GM21526 (cell line): Measurements from ENCODE around the gene CCDC146.
"Not testable (repeated sequence)": the region's sequence is repeated elsewhere in the genome, so short reads cannot be mapped to it uniquely, and the experiment has no call there.

Experiments used
- ATAC-seq: cut with Tn5 transposase; IDR thresholded peaks from one replicate; pipeline ENCODE4 v1.9.1; 2021; ENCODE audit warnings: moderate library complexity; ENCODE audit not compliant: unreplicated experiment, low FRiP score

Gene CCDC146

DNA sequence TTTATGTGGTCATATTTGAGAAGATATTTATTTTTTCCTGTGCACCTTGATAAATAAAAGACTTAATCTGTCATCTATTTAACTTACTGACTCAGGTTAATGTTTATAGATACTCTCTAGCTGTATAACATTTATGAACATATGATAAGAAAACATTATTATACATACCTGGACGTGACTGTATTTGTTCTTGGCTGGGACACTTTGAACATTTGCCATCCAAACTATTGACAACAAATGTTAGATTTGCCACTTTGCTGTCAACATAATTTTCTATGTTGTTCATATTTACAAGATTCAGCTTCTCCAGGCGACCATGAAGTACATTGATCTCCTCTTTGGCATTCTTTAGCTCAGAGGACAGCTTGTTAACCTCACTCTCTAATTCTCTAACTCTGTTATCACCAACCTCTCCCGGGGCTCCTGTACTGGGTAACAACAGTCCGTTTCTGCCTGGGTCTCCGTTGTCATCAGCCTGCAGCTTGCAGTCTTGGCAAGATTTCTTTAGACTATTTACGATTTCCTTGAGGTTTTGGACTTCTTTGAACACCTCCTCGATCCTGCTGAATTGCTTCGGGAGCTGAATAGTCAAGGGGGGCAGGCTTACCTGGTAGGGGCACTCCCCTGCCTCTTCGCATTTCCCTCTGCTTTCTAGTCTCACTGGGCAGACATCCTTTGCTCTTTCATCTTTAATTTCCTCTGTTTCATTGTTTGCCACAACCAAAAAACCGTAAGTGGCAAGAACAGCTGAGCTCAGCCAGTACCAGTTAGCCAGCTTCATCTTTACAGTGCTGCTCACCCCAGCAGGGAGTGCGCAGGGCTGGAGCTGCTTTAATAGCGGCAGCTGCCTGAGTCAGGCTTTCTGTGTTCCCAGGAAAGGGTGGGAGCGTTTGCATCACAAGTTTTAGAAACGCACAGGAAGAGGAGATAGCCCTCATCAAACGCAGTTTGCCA, 76.9 kb downstream of the CCDC146 start, which contains the start of gene FGL2:
Gene FGL2, minus strand, starts transcription at position 807 of the 954 bp plus-strand sequence. Its CDS starts 26 bp downstream, at position 781.
- ATAC-seq, result no peak

DNA sequence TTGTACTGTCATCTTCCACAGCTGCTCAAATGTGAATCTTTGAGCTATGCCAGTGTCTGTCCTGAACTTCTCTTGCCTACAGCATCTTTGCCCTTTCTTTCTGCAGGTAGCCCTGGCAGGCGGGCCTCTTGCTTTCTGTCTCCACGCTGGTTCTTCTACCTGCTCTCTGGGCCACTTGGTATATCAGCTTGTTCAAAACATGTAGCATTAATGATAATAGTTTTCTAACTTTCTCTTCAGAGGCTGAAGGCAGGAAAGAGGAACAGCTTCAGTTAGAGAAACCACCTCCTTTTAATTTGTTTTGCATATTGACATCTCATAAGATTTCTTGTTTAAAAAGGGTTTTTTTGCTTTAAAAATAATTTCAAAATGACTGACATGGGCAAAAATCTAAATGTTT, 78.1 kb downstream of the CCDC146 start:
- no peak for ATAC-seq

- ATAC-seq, result peak; percentile 87
Observed at GRCh38 chr7:77202481-77202976, 80.1 kb downstream of the CCDC146 start.

DNA sequence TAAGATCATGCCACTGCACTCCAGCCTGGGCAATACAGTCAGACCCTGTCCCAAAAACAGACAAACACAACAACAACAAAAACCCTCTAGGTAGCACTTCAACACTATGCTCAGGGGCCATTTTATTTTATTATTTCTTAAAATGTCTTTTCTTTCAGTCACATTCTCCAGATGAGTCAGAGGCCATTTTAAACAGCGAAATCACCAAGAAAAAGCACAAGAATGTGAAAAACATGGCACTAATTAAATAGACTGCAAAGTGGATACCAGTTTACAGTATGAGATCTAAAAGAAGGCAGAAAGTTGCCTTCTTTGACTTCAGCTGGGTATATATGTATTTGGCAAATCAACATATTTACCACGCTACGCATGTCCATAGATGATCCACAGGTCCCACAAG, 83.3 kb downstream of the CCDC146 start:
- ATAC-seq, result no peak

DNA sequence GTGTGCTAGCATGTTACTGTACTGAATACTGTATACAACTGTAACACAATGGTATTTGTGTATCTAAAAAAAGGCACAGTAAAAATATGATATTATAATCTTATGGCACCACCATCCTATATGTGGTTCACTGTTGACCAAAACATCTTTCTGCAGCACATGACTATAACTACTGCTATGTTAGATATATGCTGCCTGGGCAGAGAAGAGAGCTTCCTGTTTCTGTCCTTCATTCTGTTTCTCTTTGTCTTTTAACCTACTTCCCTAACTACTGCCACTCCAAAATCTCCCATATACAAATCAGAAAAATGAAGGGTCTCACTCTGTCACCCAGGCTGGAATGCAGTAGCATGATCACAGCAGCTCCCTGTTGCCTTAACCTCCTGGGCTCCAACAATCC, 86.0 kb downstream of the CCDC146 start:
- no peak for ATAC-seq

DNA sequence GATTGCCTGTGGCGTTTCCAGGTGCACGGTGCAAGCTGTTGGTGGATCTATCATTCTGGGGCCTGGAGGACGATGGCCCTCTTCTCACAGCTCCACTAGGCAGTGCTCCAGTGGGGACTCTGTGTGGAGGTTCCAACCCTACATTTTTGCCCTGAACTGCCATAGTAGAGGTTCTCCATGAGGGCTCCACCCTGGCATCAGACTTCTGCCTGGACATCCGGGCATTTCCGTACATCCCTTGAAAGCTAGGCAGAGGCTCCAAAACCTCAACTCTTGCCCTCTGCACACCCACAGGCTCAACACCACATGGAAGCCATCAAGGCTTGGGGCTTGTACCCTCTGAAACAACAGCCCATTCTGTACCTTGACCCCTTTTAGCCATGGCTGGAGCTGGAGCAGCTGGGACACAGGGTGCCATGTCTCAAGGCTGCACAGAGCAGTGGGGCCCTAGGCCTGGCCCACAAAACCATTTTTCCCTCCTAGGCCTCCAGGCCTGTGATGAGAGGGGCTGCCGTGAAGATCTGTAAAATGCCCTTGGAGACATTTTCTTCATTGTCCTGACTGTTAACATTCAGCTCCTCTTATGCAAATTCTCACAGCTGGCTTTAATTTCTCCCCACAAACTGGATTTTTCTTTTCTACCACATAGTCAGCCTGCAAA, 87.2 kb downstream of the CCDC146 start:
- no peak for ATAC-seq

- ATAC-seq, result no peak
Observed at GRCh38 chr7:77216181-77216845, 93.9 kb downstream of the CCDC146 start.

DNA sequence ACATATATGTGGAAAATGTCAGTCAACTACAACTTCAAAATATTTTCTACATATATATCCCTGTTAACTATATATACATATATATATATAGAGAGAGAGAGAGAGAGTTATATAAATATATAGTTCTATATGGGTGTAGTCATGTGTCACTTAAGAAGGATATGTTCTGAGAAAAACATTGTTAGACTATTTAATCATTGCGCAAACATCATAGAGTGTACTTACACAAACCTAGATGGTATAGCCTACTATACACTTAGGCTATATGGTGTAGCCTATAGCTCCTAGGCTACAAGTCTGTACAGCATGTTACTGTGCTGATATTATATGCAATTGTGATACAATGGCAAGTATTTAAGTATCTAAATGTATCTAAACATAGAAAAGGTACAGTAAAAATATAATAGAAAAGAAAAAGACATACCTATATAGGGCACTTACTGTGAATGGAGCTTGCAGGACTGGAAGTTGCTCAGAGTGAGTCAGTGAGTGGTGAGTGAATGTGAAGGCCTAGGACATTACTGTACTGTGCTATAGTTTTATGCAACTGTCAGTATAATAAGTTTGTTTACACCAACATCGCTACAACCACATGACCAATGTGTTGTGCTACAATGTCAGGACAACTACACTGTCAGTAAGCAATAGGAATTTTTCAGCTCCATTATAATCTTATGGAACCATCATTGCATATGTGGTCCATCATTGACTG, 95.2 kb downstream of the CCDC146 start:
- ATAC-seq, result no peak

DNA sequence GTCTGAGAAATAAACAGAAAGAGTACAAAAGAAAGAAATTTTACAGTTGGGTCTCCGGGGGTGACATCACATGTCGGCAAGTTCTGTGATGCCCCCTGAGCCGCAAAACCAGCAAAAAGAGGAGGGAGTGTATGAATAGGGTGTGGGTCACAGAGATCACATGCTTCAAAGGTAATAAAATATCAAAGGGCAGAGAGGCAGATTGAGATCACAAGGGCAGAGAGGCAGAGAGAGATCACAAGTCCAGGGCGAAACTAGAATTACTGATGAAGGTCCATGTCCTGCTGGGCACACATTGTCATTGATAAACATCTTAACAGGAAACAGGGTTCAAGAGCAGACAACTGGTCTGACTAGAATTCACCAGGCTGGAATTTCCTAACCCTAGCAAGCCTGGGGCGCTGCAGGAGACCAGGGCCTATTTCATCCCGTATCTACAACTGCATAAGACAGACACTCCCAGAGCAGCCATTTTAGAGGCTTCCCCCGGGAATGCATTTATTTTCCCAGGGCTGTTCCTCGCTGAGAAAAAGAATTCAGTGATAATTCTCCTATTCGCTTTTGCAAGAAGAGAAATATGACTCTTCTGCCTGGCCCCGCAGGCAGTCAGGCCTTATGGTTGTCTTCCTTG, 97.4 kb downstream of the CCDC146 start:
- not testable (repeated sequence) for ATAC-seq

GRCh38 chr7:77222065-77222464, 99.7 kb downstream of the CCDC146 start:
- no peak for ATAC-seq

GRCh38 chr7:77222819-77223218, 100.4 kb downstream of the CCDC146 start:
- no peak for ATAC-seq

GRCh38 chr7:77223261-77223660, 100.8 kb downstream of the CCDC146 start:
- ATAC-seq, result no peak

DNA sequence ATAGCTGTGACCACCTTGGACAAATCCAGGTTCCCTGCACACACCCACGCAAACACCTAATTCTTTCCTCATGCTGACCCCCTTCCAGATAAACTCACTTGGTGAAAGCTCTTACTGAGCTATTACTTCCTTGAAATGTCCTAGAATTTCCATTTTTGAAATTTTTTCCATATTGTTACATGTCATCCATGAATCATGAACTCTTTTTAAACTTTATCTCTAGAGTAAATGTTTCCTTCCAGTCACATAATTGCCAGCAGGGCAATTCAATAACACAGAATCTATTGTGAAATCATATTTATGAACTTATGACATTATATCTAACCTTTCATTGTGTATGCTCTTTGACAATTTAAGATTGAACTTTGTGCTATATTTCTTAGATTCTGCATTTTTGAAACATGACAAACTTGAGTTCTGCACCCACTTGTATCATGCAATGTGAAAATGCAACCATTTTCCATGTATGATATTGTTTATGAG, 104.0 kb downstream of the CCDC146 start:
- no peak for ATAC-seq

GRCh38 chr7:77228795-77229194, 106.4 kb downstream of the CCDC146 start:
- not testable (repeated sequence) for ATAC-seq

DNA sequence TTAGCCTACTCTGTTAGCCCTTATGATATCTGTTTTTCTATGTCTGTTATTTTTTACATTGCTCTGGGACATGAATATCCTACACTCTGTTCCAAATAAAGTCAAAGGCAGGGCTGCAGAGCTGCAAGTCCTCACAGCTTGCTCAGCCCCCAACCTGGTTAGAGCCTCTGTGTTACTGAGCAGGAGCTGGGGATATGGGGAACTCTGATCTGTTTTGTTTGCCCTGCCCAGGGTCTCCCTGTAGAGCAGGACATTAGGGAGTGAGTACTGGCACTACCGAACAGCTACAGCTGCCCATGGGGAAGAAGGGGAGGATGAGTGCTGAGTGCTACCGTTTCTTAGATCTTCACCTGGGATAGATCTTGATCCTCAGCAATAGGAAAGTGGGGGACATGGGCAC, 110.1 kb downstream of the CCDC146 start:
- no peak for ATAC-seq

DNA sequence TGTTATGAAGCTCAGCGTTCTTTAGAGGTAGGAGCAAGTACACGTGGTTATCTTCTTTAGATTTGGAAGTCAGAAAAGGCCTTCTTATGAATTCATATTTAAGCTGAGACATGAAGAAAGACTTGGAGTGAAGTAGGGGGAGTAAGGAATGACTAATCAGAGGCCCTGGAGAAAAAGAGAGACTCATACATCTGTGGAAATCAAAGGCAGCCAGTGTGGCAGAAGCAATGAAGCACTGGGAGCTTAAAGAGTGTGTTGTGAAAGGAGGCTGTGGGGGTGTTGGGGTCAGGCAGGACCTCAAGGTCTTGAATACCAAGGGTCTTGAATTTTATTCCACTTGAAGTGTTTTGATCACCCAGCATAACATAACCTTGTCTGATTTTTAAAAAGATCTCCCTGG, 112.9 kb downstream of the CCDC146 start:
- no peak for ATAC-seq

DNA sequence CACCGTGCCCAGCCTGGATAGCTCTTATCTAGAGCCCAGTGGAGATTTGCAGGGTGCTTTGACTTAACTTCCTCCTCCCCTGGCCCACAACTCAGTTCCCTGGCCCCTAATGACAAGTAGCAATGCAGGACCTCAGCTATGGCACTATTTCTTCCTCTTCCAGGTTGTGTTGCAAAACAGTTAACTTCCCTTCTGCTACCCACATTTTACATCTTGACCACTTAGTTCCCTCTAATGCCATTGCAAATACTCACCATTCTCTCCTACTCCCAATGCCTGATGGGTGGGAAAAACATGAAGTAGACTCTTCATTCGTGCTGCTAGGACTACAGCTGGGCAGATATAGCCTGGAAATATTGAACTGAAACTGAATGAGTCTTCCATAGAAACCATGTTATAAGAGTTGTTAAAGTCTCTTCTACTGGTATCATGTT, 116.3 kb downstream of the CCDC146 start:
- ATAC-seq, result no peak

DNA sequence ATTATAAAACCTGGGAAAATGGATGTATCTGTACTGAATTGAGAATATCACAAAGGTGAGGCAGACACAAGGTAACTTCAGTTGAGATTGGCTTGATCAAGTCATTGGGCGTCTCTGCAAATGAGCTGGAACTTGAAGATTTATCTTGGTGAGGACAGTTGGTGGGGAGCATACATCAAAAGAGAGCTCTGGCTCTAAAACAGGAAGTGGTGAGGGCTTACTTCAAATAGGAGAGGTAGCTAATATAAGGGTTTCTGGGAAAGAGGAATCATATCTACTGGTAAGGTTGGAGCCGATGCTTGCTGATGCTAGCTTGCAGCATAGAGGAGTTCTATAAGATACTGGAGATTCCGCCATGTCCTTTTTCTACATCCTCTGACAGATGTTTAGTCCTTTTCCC, 117.1 kb downstream of the CCDC146 start:
- ATAC-seq, result no peak

DNA sequence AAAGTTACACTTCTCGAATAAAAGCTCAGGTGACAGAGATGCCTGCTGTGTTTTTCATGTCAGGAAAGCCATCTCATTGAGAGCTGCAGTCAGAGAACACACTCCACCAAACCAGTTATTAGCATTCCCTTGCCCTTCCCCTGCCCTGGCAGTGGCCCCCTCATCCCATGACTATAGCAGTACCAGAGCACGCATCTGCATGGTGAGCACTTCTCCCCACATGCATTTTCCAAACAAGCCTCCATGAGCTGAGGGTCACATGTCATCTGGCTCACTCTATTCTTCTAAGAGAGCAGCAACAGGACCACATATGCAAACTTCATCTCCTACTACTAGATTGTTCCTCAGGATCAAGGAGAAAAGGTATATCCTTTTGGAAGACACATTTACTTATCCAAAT, 119.7 kb downstream of the CCDC146 start:
- no peak for ATAC-seq

GRCh38 chr7:77242554-77242953, 120.1 kb downstream of the CCDC146 start:
- no peak for ATAC-seq
